ENCODE data around the gene KDM6B. TPM values are rescaled to one million over a fixed set of nuclear protein-coding genes. Genes with fewer than 3 reads are reported as not detected.
A peak's percentile ranks its signal among the peaks of the same experiment; 100 is the strongest.

The KDM6B gene
- total RNA-seq, 1 experiment from 2014 or later, result 28.9 TPM

- Histone ChIP-seq H4K5ac (ENCODE audit: insufficient read length, low read depth, low read length) (no peak overlapping the region), H3K9me3 (ENCODE audit: control insufficient read depth, low read depth, low read length) (no peaks in the 10 kb centered on the region), H3K23ac (ENCODE audit: insufficient read length, low read depth, low read length) (no peak overlapping the region), H2BK20ac (ENCODE audit: low read depth, low read length, poor library complexity, severe bottlenecking) (no peak overlapping the region), H3K14ac (ENCODE audit: insufficient read depth, low read length) (no peak overlapping the region; the same call in 1 of the 2 replicates), H2BK15ac (ENCODE audit: low read depth, low read length) (no peak overlapping the region), H4K91ac (ENCODE audit: insufficient read length, low read depth, low read length) (no peak overlapping the region), H3K9ac (ENCODE audit: extremely low read depth, insufficient read length, low read length) (no peak overlapping the region), H3K27me3 (ENCODE audit: insufficient read depth, low read length) (peaks cover 30% of the 10 kb centered on the region; the same call in 1 of the 2 replicates), H2AK5ac (ENCODE audit: insufficient read length, low read length) (no peak overlapping the region), H4K20me1 (ENCODE audit: control insufficient read depth, insufficient read depth, insufficient read length) (no peaks in the 10 kb centered on the region), H3T11ph (ENCODE audit: low read length) (no peak overlapping the region), H2AFZ (ENCODE audit: low read length) (no peak overlapping the region), H3K4ac (ENCODE audit: low read depth, low read length) (no peak overlapping the region), H3K23me2 (ENCODE audit: insufficient read length, low read depth, low read length, poor library complexity, severe bottlenecking) (peaks cover 22% of the 10 kb centered on the region), H2BK12ac (ENCODE audit: insufficient read length, low read depth, low read length) (no peak overlapping the region), H2BK120ac (ENCODE audit: low read depth, low read length, poor library complexity, severe bottlenecking) (no peak overlapping the region), H3K4me2 (ENCODE audit: insufficient read depth, insufficient read length, low read length) (peak overlapping the region; percentile 74), H3K4me1 (ENCODE audit: insufficient read depth, low read length) (no peaks in the 10 kb centered on the region; the same call in 1 of the 2 replicates), H3K56ac (ENCODE audit: insufficient read length, low read depth, low read length) (no peak overlapping the region), H4K8ac (replicated peaks; ENCODE audit: insufficient read length, low read depth, low read length) (no peak overlapping the region), H3K79me2 (ENCODE audit: insufficient read depth, low read length) (no peaks in the 10 kb centered on the region), H3K18ac (ENCODE audit: insufficient read length, low read depth, low read length) (no peak overlapping the region), H3K79me1 (ENCODE audit: insufficient read depth, low read depth, low read length, poor library complexity, severe bottlenecking) (no peaks in the 10 kb centered on the region), H3K27ac (ENCODE audit: insufficient read length, low read depth, low read length) (no peak overlapping the region), H2BK5ac (ENCODE audit: insufficient read length, low read length) (no peak overlapping the region)
- Mint-ChIP-seq H3K27me3 (ENCODE audit: low read depth) (peaks cover 18% of the 10 kb centered on the region), H3K4me1 (peaks cover 16 to 31% of the 10 kb centered on the region in 2 experiments), H3K4me3 (peak overlapping the region; percentile 72 to 84), H3K36me3 (ENCODE audit: insufficient read depth in 1 of 3, low read depth in 3 of 3) (peaks cover 2 to 45% (median 32%) of the 10 kb centered on the region in 3 experiments; a peak in 5 of 7 replicates), H3K27ac (peak overlapping the region in 1 of 3 experiments; percentile 68; a peak in 3 of 7 replicates), H3K9me3 (0 out of 5 replicates have a peak, but pooled peaks cover 0 to 3% of the 10 kb centered on the region in 2 experiments)
- peak; percentile 98 for DNase-seq
- no CpG with 5 or more reads among the region's 60 CpGs for WGBS (ENCODE audit: extremely low coverage, insufficient read length, low lambda C conversion rate)
- peak; percentile 96 for TF ChIP-seq CTCF (conservative IDR thresholded peaks at IDR 0.05)
Measured at GRCh38 chr17:7851438-7852261, 17.6 kb downstream of the KDM6B start.

Measured in H9 (cell line).